NCI-H1105 (cell line): Measurements from ENCODE around the gene HYCC1.

ENCODE experiments used
- DNase-seq: peaks from one replicate; lab custom pipeline; 2025; lab: John Stamatoyannopoulos, UW

HYCC1 gene

DNA sequence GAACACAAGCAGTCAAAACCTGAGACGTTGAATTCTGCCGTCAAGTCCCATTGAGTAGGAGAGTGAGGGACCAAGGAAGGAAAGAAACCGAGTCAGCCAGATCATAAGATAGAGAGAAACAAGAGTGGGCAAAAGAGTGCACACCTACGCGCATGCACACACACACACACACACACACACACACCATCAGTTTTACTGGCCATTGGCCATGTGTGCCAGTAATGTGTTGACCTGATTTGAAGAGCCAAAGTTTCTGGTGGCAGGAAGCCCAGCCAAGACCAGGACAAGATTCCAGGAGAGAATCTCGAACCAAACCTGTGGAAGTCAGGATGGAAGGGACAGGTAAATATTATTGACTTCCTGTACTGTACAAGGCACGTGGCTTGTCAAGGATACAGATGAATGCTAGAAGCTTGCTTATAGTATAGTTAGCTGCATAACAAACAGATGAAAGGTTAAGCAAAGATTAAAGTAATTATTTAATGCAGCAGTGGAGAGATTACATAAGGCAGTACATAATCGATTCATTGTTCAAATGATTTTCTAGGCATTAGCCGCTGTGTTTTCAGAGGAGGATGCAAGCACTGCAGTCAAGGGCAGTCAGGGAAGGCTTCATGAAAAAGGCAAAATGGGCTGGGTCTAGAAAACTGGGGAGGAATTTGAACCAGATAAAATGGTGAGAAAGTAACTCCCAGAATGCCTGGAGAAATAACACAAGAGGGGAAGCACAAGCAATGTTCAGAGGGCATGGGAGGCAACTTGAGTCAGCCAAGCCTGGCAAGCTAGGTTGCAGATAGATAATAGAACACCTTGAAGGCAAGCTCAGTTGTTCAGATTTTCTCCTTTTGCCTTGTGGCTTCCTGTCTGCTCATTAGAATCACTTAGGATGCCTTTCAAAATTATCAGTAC, 2.7 kb upstream of the HYCC1 start:
- DNase-seq = no peak

DNA sequence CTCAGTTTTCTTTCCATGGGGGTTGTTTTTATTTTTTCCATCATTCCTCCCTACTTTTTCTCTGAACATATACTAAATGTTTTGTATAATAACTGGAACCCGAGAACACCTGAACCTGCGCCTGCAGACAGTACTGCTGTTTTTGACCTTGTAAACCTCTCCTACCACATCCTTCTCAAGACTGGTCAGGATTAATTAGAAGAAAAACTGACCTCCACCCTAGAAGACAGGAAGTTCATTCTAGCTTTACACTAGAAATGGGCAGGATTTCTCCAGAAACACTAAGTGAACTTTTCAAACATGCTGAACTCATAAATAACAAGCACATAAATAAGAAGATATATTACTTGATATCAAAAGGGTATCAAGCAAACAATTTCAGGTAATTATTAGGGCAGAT, 751 bp upstream of the HYCC1 start:
- DNase-seq = no peak

DNA sequence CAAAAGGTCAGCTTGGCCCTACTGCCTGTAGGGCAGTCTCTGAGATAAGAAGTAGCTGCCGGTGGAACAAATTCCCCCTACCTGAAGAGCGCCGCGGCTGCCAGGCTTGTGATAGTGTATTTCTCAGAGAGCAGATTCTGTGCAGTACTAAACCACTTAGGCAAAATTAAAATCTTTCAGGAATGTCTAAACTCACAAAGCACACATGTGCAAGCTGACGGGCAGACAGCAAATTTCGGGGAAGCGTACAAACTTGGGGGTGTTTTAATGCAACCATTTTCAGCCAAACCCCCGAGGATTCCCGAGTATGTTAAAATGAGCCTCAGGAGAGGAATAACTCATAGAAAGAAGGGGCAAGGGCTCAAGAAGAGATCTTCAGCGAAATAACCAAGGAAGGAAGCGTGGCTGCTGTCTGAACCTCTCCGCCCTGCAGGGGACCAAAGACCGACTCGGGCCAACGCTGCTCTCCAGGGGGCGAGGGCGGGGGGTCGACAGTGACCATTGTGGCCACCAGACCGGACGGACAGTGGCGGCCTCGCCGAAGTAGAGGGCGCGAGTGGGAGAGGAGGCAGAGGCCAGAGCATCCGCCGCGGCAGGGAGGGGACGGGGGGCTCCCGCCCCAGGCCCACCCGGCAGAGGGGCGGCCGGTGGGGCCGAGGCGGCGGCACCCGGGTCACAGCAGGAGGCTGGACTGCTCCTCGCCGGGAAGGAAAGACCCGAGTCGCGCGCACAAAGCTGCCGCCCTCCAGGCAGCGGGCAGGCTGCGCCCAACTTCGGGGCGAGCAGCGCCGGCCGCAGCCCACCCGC, 819 bp downstream of the HYCC1 start:
- DNase-seq = peak; percentile 26

DNA sequence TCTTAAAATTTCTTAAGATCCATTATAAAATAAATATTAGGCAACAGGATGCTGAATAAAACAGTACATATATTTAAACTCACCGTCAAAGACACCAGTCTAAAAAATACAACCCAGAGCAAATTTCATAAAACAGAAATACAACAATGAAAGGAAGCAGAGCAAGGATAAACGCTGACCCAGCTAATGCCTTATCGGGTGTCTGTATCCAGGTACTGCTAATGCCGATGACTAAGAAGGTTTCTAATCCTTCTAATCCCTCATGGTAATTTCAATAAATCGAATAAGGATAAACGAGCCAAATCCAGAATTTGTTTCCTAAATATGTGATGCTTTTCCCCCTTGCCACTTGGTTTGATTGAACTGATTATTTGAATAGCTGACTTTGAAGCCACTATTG, 1.7 kb downstream of the HYCC1 start:
- no peak for DNase-seq

DNA sequence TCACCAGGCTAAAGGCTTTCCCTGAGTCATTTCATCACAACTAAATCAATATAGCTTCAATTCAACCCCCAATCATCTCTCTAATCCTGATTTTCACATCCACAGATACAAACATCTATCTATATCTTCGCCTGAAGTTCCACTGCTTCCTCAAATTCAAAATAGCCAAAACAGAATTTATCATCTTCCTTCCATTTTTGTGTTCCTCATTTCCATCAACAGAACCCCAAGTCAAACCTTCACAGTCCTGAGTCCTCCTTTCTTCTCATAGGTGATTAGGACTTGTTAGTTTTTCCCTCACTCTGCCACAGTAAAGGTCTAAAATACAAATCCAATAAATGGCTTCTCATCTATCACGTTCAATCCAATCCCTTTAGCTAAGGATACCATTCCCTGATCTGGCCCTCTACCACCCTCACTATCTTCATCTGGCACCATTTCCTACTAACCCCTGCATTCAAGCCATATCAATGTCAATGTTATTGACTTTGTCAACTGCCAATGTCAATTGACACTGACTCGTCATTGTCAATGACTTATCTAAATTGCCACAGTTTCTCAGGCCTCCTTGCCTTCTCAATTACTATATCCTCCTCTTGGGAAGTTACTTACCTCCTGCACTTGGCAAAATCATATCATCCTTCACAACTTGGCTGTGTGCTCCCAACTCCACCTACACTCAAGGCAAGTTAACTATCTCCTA, 2.6 kb downstream of the HYCC1 start:
- no peak for DNase-seq

DNA sequence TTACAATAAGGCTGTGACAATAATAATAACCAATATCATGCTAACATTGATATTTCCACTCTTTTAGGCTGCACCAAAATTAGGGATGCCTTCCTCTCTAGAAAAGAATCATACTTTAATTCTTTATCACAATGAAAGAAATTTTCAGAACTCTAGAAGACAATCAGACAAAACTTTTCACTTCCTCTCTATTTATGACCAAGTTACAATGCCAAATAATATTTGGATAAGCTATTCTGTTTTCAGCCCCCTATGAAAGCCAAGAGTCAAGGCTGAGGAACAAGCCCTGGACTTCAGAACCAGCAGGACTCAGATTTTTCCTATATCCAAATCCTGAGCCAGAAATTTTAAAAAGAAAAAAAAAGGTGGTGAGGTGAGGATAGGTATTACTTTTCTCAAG, 4.6 kb downstream of the HYCC1 start:
- DNase-seq = no peak

DNA sequence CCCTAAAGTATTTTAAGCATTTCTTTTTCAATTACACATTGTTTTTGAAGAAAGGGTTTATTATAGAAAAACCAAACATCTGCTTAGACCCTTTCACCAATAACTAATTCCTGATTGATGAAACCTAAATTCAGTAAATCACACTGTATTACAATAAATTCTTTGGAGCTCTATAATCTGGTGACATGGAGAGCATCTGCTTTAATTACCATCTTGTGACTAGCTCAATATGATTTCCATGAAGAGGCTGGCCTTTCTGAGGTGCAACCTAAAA, 9.7 kb downstream of the HYCC1 start:
- DNase-seq = no peak

DNA sequence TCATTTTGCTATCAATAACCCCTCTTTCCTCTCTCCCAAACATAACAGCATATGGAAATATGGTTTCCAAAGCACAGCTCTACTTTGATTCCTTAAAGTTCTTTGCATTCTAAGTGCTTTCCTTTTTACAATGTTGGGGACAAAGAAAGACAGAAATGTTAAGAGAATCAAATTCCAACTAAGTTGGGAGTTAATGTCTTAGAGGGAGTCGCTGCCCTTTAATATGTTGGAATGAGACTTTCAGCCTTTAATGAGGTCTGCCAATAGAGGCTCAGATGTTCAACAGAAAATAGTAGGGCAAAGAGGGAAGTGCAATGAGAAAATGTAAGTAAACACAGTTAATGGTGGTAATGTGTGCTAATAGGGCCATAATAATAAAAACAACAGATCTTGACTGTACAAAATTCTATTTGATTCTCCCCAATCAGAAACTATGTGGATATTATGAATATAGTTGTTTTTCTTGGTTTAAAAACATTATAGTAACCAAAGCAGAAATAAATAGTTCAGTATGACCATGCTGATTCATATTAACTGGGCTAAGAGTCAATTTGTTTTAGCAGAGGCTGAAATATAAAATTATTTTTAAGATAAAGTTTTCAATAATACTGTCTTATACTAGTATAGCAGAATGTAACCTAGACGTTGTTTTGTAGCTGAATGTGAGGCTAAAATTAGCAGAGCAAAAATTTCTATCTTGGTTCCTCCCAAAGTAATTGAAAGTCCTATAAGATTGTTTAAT, 10.3 kb downstream of the HYCC1 start:
- no peak for DNase-seq

DNA sequence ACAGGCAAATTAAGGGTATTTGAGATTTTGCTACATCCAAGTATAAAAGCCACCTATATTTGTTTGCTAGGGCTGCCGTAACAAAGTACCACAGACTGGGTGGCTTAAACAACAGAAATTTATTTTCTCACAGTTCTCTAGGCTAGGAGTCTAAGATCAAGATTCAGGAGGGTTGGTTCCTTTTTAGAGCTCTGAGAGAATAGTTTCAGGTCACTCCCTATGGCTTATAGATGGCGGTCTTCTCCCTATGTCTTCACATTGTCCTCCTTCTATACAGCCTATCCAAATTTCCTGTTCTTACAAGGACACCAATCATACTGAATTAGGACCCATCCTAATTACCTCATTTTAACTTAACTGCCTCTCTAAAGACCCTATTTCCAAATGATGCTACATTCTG, 11.2 kb downstream of the HYCC1 start:
- no peak for DNase-seq

DNA sequence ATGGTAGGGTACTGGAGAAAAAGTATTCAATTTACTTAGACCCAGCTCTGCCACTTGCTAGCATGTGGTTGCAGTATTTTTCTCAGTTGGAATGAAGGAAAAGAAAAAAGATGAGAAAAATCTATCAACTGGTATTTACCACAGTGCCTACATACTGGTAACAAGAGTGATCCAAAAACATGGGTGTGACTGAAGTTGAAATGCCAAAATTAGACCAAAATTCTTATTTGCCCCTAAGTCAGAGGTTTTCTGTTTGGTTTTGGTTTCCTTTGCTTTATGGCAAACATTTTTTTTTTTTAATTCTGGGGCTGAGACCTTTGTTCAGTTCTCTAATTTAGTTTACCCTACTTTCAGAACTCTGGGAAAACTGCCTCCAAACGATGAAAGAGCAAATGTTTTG, 12.3 kb downstream of the HYCC1 start:
- DNase-seq = no peak

DNA sequence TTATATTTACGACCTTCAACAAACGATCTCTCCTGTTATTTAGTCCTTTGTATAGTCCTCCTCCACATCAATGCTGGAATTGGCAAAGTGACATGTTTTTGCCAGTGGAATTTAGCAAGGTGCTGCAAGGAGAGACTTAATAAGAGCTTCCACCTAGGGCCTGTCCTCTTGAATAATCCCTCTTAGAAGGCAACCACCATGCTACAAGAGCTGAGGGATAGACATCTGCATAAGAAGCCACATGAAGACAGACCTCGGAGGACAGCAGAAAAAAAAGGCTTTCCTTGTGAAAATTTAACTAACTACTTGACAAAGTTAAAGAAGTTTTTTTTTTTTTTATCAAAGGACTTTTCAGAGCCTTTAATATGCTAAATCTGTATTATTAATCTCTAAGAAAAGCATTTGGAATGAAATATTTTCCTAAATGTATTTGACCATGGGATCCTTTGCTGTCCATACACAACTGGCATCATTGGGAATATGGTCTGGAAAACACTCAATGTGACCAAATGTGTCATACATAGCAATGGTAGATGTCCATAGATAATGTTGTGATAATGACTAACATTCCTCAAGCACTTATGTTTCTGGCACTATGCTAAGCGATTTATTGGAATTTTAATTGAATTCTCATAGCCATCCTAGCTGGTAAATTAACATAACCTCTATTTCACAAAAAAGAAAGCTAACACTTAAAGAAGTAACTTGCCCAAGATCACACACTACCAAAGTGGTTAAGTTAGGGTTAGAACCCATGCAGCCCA, 13.2 kb downstream of the HYCC1 start:
- DNase-seq = no peak

DNA sequence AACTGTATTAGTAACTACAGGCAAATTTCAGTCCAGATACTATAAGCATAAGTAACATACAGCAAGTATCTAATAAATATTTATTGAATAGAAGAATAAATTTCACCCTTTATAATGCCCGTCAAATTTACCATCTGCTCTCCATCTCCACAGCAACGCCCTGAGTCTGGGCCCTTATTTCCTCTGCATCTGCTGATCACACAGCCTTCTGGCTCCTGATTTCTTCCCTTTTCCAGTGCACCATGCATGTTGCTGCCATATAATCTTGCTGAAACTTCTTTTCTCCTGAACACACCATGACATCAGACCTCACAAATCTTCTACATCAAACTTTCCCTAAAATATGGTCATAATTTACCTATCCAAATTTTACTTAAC, 15.4 kb downstream of the HYCC1 start:
- peak; percentile 4 for DNase-seq

DNA sequence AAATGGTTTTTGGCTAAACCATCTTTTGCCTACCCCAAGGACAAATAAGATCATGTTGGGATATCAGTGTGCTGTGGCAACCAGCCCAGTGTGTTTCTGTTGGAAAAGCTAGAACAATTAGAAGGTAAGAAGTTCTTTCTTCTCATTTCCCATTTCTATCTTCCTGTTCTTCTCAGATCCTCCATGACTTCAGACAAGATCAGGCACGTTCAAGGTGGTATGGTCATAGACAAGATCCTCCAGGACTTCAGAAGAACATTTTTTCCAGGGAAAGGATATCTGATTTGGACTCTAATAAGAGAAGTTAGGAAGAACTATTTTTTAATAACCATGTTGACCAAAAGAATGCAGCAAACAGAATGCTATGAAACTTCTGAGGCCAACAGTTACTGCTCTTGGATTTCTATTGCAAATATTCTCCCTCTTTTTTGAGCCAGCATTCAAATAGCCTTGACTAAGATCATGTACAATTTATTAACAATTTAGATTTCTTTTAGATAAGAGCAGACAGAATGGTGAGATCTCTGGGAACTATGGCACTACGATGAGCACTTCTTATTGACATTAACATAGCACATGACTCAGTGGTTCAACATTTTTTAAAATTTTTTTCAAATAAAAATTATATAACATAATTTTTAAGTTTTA, 15.9 kb downstream of the HYCC1 start:
- DNase-seq = no peak

DNA sequence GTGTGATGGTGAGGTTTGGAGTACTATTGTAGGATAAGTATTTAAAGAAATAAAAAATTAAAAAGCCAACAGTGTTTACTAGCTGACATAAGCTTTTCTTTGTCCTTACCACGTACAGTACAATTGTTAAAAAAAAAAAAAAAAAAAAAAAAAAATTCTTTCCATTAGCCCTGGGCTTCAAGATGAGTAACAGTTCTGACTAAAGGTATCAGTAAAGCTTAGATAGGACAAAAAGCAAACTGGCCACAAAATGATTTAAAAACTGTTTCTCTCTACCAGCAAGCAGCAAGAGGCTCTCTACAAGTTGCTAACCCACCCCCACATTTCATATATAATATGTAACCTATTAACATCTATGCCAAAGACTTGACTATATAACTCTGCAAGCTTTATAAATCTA, 17.5 kb downstream of the HYCC1 start:
- DNase-seq = no peak

DNA sequence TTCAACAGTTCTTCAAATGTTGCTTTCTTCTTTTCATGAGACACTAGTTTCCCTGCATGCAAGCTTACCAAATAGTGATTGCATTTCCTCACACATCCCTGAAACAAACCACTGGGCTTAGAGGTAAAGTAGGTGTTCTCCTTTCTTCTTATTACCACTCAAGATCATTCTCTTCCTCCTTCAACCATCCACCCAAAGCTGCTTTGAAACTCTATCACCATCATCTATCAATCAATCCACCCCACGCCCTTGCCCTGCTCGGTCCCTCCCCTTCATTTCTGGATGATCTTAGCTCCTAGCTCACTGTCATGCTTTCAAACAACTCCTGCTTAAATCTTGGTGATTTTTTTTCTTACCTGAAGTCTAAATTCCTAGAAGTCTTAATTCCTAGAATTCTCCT, 18.9 kb downstream of the HYCC1 start:
- no peak for DNase-seq

DNA sequence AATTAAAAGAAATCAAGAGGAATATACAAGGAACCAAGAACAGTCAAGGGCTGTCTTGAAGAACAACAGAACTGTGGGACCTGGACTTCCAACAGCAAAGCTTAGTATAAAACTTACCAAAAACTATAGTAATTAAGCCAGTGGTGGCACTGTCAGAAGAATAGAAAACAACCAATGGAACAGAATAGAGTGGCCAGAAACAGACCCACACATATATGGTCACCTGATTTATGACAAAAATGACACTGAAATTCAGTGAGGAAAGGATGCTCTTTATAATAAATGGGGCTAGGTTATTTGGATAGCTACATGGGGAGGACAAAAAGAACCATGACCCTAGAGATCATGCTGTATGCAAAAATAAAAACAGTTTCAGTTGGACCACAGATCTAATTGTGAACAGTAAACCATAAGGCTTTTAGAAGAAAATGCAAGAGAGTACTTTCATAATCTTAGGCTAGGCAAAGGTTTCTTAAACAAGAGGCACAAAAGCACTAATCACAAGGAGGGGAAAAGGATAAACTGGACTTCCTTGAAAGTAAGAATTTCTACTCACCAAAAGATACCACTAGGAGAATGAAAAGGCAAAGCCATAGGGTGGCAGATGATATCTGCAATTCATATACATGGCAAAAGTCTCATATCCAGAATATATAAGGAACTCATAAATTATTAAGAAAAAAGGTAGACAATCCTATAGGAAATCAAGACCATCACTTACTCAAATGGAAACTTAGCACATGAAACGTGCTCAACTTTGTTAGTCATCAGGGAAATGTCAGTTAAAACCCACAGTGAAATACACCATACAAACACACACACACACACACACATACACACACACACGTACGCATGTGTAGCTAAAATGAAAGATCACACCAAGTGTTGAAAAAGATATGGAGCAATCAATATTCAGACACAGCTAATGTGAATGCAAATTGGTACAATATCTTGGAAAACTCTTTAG, 20.8 kb downstream of the HYCC1 start:
- no peak for DNase-seq

DNA sequence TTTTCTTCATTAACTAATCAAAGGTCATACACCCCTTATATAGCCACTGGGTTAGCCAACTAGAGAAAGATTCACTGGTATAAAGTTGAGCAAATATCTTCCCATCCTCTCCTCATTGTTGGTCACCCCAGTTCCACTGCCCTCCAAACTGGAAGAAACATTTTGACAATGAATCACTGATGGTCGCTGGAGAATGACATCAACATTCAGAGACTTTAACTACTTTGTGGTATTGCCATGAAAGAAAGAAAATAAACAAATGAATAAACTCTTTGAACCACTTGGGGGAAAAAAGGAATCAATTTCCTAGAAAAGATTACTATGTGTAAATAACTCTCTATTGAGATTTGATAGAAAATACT, 23.4 kb downstream of the HYCC1 start:
- DNase-seq = no peak

DNA sequence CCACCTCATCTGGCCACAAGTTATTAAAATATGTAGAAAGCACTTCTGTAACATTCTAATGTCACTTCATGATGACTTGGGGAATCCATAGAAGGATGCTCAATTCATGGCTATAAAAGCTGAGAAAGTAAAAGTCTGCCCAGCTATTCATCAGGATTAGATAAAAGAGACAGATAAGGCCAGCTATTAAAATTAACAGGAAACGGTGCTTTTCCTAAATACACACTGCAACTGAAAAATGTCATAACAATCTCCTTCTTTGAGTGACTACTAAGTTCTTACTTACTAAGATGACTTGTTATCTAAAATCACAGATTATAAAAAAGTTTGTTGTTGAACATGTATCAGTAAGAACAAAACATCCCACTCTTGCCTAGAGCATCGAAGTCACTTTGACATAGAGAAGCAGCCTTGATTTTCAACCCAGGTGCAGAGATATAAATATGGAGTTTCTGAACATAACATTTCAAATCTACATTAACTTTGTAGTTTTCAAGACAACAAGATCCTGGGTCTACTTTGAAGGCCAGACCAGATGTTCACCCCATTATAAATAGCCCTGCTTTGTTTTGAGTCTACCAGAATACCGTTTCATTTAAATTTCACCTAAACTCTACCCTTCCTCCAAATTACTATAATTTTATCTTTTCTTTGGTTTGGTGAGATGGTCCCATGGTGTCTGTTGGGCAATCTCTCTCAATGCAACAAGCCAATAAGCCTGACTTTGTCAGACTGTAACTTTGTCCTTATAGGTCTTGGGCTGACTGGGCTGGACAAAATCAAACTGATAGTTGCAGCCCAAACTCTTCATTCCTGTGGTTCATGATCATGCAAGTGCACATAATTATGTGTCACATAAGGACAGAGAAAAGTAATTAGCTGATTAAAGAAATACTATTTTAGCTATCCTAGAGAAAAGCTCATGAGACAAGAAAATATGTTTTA, 24.0 kb downstream of the HYCC1 start:
- DNase-seq = no peak

DNA sequence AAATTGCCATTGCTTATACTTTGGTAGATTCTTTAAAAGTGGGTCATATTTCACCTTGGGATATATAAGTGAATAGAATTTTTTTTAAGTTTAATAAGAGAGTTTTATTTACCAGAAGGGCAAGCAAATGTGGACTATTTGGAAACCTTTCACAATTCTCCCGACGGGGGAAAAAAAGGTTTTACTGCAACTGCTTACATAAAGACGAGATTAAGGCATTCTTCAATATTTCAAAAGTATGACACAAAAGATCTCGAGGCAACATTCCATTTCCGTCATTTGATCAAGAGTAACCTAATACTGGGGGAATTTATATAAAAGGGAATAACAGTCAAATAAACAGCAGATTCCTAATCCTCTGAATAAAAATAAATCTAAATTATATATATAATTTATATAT, 28.5 kb downstream of the HYCC1 start:
- DNase-seq = no peak
